ENCODE data around the gene WSB2.

DNA sequence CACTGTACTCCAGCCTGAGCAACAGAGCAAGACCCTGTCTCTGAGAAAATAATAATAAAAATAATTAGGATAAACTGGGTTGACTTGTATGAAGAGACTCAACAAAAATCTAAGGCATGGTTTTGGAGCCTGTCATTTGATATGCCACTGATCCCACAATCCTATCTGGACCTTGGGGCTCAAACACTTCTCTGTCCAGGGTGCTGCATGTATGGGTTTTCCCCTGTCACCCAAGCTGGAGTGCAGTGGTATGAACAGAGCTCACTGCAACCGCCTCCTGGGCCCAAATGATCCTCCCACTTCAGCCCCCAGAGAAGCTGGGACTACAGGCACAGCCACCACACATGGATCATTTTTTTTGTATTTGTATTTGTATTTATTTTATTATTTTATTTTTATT is 48.1 kb upstream of the WSB2 start:
- TF ChIP-seq, protein P1, sequence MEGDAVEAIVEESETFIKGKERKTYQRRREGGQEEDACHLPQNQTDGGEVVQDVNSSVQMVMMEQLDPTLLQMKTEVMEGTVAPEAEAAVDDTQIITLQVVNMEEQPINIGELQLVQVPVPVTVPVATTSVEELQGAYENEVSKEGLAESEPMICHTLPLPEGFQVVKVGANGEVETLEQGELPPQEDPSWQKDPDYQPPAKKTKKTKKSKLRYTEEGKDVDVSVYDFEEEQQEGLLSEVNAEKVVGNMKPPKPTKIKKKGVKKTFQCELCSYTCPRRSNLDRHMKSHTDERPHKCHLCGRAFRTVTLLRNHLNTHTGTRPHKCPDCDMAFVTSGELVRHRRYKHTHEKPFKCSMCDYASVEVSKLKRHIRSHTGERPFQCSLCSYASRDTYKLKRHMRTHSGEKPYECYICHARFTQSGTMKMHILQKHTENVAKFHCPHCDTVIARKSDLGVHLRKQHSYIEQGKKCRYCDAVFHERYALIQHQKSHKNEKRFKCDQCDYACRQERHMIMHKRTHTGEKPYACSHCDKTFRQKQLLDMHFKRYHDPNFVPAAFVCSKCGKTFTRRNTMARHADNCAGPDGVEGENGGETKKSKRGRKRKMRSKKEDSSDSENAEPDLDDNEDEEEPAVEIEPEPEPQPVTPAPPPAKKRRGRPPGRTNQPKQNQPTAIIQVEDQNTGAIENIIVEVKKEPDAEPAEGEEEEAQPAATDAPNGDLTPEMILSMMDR (IDR thresholded peaks at IDR 0.05), result no peak
- no peak for TF ChIP-seq ZFX (IDR thresholded peaks at IDR 0.05; ENCODE audit: borderline replicate concordance)
